Kidney (tissue), 14 donors: ENCODE data around the gene IFI27L1. TPM values are rescaled to one million over a fixed set of nuclear protein-coding genes. Genes with fewer than 3 reads are reported as not detected.

ENCODE experiments used
- DNase-seq, 5 donors: peaks; one replicate each; pipeline ENCODE4 v3.0.0-alpha.2; 2013 to 2020
- FAIRE-seq: peaks from 2 replicates; lab custom pipeline; 2012; peaks lifted over from hg19 to GRCh38; lab: Jason Lieb, UNC
- H3K27ac ChIP-seq, 2 donors: one replicate each; pipeline ENCODE4 v1.7.0; 2013; ENCODE audit warnings: low read depth in 2 of 2, low read length in 2 of 2, inconsistent platforms in 1 of 2
- H3K27me3 ChIP-seq: one replicate; pipeline ENCODE4 v1.7.1; 2013; ENCODE audit warnings: low read length, inconsistent platforms; ENCODE audit not compliant: control insufficient read depth, insufficient read depth
- H3K36me3 ChIP-seq, 3 donors: one replicate each; pipeline versions ENCODE4 v1.7.0 to v1.7.1; 2013; ENCODE audit warnings: low read length in 3 of 3, control low read depth in 1 of 3, inconsistent platforms in 1 of 3; ENCODE audit not compliant: insufficient read depth in 3 of 3, control insufficient read depth in 2 of 3
- H3K4me1 ChIP-seq, 3 donors: one replicate each; pipeline versions ENCODE4 v1.7.0 to v1.7.1; 2013; ENCODE audit warnings: low read length in 3 of 3, inconsistent platforms in 1 of 3, low read depth in 1 of 3; ENCODE audit not compliant: control insufficient read depth in 2 of 3, insufficient read depth in 2 of 3
- H3K4me3 ChIP-seq, 3 donors: one replicate each; pipeline versions ENCODE4 v1.7.0 to v1.8.1; 2013; ENCODE audit warnings: low read length in 3 of 3, control low read depth in 1 of 3, inconsistent platforms in 1 of 3
- H3K9ac ChIP-seq, 3 donors: one replicate each; pipeline versions ENCODE4 v1.7.0 to v1.7.1; 2013; ENCODE audit warnings: low read length in 3 of 3, control low read depth in 1 of 3, inconsistent platforms in 1 of 3
- H3K9me3 ChIP-seq, 3 donors: one replicate each; pipeline versions ENCODE4 v1.7.0 to v1.7.1; 2013; ENCODE audit warnings: low read length in 3 of 3, control low read depth in 1 of 3, inconsistent platforms in 1 of 3; ENCODE audit not compliant: control insufficient read depth in 2 of 3, insufficient read depth in 1 of 3
- intact Hi-C: fragments of 100-400 bp; cut with DNase I; formaldehyde crosslinking; loops from one replicate; pipeline ENCODE4 v1.11.1; 2022
- polyA plus RNA-seq: library from polyadenylated mRNA; stranded (reverse); fragments of 350-450 nt; fragmentation: Illumina TruSeq; extraction: RNeasy Lipid Tissue Mini Kit (QIAGEN cat#74804); gene quantifications from one replicate; pipeline ENCODE4 v1.2.3, GENCODE V29; 2014; ENCODE audit warnings: low read depth, low replicate concordance; ENCODE audit not compliant: insufficient read depth
- total RNA-seq: library from RNA; stranded (reverse); fragmentation: NEBNext Ultra II Directional; extraction: Animal tissue kit (Norgen Biotek cat#: 25700); gene quantifications from one replicate; pipeline ENCODE4 v1.2.1, GENCODE V29; 2021
- TF ChIP-seq, protein P1 (sequence below): IDR thresholded peaks from 3 replicates; pipeline ENCODE4 v1.5.1; 2012; ENCODE audit warnings: mild to moderate bottlenecking, moderate library complexity, borderline replicate concordance; ENCODE audit not compliant: insufficient read depth; ENCODE audit errors: extremely low read depth
- donor health status: control.
- donor health status: control.
- donor health status: control.
- donor health status: control.
- donor health status: control.
- donor health status: DM: yes; HTN: yes; CAD: no.
- donor health status: Normal renal cell carcinoma (clear cell type).

Gene IFI27L1
- total and polyA plus RNA-seq, 2 donors from 2014 or later, result 22.5 to 30.6 TPM

DNA sequence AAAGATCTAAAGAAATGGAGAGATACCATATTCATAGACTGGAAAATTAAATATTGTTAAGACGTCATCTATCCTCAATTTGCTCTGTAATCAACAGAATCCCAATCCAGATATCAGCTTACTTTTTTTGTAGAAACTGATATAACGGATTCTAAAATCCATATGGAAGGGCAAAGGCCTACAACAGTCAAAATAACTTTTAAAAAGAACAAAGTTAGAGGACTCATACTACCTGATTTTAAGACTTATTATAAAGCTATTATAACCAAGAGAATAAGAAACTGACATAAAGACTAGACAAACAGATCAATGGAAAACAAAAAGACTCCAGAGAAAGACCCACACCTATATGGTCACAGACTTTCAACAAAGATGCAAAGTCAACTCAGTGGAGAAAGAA, 6.1 kb upstream of the IFI27L1 start:
- FAIRE-seq (no peak), DNase-seq (no peak)
- no peak overlapping the region for H3K27ac ChIP-seq
- TF ChIP-seq, protein P1, sequence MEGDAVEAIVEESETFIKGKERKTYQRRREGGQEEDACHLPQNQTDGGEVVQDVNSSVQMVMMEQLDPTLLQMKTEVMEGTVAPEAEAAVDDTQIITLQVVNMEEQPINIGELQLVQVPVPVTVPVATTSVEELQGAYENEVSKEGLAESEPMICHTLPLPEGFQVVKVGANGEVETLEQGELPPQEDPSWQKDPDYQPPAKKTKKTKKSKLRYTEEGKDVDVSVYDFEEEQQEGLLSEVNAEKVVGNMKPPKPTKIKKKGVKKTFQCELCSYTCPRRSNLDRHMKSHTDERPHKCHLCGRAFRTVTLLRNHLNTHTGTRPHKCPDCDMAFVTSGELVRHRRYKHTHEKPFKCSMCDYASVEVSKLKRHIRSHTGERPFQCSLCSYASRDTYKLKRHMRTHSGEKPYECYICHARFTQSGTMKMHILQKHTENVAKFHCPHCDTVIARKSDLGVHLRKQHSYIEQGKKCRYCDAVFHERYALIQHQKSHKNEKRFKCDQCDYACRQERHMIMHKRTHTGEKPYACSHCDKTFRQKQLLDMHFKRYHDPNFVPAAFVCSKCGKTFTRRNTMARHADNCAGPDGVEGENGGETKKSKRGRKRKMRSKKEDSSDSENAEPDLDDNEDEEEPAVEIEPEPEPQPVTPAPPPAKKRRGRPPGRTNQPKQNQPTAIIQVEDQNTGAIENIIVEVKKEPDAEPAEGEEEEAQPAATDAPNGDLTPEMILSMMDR, result no peak
- peaks cover 0 to 23% (median 17%) of the 10 kb centered on the region in 3 donors for H3K4me1 ChIP-seq
- peaks cover 0 to 19% (median 6%) of the 10 kb centered on the region in 3 donors for H3K36me3 ChIP-seq
- H3K4me3 ChIP-seq, result no peak overlapping the region
- peaks cover 0 to 14% (median 0%) of the 10 kb centered on the region in 3 donors for H3K9me3 ChIP-seq
- H3K9ac ChIP-seq, result no peak overlapping the region
- no peaks in the 10 kb centered on the region for H3K27me3 ChIP-seq
- intact Hi-C loops, result no loop called here

DNA sequence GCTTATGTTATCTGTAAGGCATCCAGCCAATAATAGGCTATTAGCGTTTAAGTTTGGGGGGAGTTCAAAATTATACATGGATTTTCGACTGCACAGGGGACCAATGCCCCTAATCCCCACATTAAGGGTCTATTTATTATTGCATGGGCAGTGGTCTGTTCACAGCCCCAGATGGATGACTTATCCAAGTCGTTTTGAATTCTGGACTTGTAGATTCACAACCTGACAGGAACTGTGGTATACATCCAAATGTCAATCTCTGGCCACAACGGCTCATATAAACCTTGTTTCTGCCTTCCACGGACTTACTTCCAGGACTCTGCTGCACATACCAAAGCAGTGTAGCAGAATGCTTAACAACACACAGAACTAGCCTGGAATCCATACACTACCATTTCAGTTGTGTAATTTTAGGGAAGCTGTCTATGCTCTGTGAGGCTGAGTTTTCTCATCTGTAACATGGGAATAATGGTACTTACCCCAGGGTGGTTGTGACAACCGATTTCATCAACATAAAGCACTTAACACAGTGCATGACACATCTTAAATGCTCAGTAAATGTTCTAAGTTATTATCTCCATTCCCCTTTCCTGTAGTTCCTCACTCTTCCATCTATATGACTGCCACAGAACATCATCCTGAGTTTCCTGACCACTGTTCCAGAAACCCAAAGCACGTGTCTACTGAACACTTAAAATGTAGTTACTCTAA, 3.8 kb upstream of the IFI27L1 start:
- Histone ChIP-seq H3K9ac (no peak overlapping the region), H3K4me1 (peaks cover 0 to 26% (median 22%) of the 10 kb centered on the region in 3 donors), H3K27ac (no peak overlapping the region), H3K36me3 (peaks cover 0 to 19% (median 6%) of the 10 kb centered on the region in 3 donors), H3K27me3 (no peaks in the 10 kb centered on the region), H3K4me3 (peak overlapping the region in 2 of 3 donors; percentile 49 to 97), H3K9me3 (peaks cover 0 to 14% (median 0%) of the 10 kb centered on the region in 3 donors)
- FAIRE-seq (no peak), DNase-seq (no peak)
- intact Hi-C loops, result no loop called here
- TF ChIP-seq, protein P1, result no peak

DNA sequence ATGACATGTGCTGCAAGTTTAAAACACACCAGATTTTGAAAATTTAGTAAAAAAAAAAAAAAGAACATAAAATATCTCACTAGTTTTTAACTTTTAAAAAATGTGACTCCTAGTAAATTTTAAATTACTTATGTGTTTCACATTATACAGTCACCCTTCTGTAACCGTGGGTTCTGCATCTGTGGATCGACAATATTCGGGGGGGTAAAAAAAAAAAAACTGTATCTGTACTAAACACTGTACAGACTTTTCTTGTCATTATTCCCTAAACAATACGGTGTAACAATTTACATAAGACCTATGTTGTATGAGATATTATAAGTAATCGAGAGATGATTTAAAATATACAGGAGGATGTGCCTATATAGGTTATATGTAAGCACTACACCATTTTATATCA, 3.3 kb upstream of the IFI27L1 start:
- Histone ChIP-seq H3K27me3 (no peaks in the 10 kb centered on the region), H3K27ac (no peak overlapping the region), H3K9me3 (peaks cover 0 to 14% (median 0%) of the 10 kb centered on the region in 3 donors), H3K9ac (no peak overlapping the region), H3K36me3 (peaks cover 0 to 19% (median 6%) of the 10 kb centered on the region in 3 donors), H3K4me1 (peaks cover 0 to 26% (median 22%) of the 10 kb centered on the region in 3 donors), H3K4me3 (peak overlapping the region in 2 of 3 donors; percentile 97)
- no peak for FAIRE-seq
- DNase-seq, result no peak
- TF ChIP-seq, protein P1, result no peak
- intact Hi-C loops, result no loop called here
